Eye (tissue), 1 donor: Measurements from ENCODE around the gene SMG6.

ENCODE experiments used
- DNase-seq: peaks from one replicate; pipeline ENCODE4 v3.0.0-alpha.2; 2015

Gene SMG6

GRCh38 chr17:2197271-2197670 lies 106.3 kb downstream of the SMG6 start:
- no peak for DNase-seq

DNA sequence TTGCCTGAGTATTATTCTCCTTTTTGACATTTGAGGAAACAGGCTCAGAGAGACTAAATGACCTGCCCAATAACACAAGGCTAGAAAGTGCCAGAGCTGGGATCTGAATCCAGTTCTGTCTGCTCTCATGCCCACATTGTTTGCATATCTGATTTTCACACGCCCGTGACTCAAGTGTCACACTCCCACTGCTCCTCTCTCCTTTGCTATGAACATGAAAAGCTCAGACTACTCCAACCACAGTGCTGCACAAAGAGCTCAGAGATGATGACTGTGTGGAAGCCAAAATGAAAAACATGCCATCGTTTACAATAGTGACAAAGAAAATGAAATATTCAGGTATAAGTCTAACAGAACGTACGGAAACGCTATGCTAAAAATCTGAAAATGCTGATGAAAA lies 107.9 kb downstream of the SMG6 start:
- no peak for DNase-seq

GRCh38 chr17:2194889-2195335 lies 108.7 kb downstream of the SMG6 start:
- DNase-seq: no peak

GRCh38 chr17:2192367-2193057 lies 111.1 kb downstream of the SMG6 start:
- DNase-seq: no peak

- DNase-seq: no peak
These were observed 111.8 kb downstream of the SMG6 start for GRCh38 chr17:2191785-2192184.

GRCh38 chr17:2191227-2191626 lies 112.4 kb downstream of the SMG6 start:
- DNase-seq: no peak

GRCh38 chr17:2190014-2190413 lies 113.6 kb downstream of the SMG6 start:
- no peak for DNase-seq

- DNase-seq: no peak
These were observed 114.5 kb downstream of the SMG6 start for GRCh38 chr17:2188971-2189630.

- DNase-seq: no peak
These were observed 115.8 kb downstream of the SMG6 start for GRCh38 chr17:2187758-2188157.

DNA sequence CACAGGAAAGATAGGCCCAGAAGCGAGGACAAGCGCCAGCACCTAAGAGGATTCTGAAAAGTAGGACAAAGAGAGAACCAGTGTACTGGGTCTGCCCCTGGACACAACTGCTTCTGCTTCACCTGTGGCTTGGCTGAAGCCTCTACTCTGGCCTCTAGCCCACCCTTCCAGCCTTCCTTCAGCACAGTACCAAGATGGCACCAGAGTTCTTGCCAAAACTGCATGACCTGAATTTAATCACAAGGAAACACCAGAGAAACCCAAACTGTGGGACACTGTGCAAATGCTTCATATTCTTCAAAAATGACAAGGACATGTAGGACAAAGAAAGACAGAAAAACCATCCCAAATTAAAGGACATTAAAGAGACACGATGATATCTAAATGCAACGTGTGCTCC lies 116.6 kb downstream of the SMG6 start:
- DNase-seq: no peak

DNA sequence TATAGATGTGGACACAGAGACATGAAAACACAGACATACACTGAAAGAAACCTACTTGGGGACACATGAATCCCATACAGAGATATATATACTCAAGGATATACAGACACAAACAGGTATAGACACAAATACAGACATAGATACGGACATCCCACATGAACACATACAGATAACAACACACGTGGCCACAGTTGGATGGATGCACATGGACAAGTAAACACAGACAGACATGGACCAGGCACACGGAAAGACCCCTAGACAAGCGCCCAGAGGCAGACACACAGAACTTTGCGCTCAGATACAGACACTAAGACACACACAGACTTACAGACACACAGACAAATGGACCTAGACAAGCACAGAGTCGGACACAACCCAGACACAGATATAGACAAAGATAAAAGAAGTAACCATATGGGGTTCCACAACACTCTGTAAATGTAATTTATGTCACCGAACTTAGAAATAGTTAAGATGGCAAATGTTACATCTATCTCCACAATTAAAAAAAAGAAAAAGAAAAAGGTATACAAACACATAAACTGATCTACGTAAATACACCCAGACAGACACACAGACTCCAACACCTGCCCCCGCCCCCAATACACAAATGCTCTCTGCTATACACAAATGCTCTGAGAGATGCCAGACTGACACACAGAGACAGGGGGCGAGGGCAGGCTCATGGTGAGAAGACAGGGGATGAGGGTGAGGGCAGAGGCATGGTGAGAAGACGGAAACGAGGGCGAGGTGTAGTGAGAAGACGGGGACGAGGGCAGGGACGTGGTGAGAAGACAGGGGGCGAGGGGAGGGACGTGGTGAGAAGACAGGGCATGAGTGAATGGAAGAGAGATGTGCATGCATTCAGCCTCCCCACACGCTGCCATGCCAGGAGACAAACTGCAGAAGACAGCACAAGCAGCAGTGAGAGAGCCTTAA lies 118.3 kb downstream of the SMG6 start:
- no peak for DNase-seq

- no peak for DNase-seq
These were observed 120.2 kb downstream of the SMG6 start for GRCh38 chr17:2183346-2183745.

- no peak for DNase-seq
These were observed 121.6 kb downstream of the SMG6 start for GRCh38 chr17:2181897-2182448.

- peak; percentile 53 for DNase-seq
These were observed 122.2 kb downstream of the SMG6 start for GRCh38 chr17:2181206-2181896.

DNA sequence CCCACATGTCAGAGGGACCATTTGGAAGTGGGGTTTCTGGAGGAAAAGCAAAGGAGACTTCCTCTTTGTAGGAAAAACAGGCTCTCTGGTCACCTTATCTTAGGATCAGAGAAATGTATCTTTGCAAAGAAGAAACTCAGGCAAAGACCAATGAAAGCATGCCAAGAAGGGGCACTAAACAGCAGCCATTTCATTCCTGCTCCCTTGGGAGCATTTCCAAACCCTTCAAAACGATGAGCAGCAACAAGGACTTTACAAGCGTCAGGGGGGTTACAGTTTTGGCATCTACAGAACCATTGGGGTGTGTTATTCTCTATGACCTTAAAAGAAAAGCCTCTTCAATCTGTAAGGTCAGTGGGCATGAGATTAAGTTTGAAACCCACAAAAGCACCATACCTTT lies 122.8 kb downstream of the SMG6 start:
- DNase-seq: no peak

- peak; percentile 94 for DNase-seq
These were observed 123.8 kb downstream of the SMG6 start for GRCh38 chr17:2179615-2180295.

DNA sequence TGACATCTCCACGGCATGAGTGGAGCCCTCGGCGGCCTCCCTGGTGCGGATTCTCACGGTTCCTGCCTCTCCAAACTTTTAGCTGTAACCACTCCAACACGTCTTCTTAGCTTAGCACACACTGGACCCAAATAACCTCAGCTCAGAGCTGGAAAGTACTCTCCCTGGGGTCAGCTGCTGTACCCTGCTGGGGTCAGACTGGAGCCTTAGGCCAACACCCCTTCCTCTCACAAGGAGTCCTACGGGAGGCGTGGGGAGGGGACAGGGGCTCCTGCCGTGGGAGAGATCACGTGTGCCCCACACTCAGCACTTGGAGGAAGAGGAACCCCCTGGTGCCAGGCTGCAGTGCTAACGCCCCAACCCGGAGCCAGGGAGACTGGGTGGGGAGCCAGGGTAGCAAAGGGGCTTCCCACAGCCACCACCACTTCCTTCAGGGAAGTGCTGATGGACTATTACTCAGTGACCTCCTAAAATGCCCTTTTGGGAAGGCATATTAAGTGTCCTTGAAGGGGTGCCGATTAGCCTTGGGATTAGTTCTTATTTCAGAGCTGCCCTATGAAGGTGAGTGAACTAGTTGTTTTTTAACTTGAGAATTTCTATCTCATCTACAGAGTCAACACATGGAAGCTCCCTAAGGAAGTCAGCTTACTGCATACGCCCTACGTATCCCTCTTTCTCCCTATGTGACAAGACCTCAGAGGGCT lies 124.6 kb downstream of the SMG6 start:
- peak; percentile 33 for DNase-seq

- DNase-seq: no peak
These were observed 126.3 kb downstream of the SMG6 start for GRCh38 chr17:2177235-2177811.

- no peak for DNase-seq
These were observed 127.0 kb downstream of the SMG6 start for GRCh38 chr17:2176499-2177169.

- DNase-seq: peak; percentile 46
These were observed 128.3 kb downstream of the SMG6 start for GRCh38 chr17:2175294-2175628.
